Retinal pigment epithelial cell (primary cell): ENCODE results near the gene COL24A1.
"Not testable (repeated sequence)": the region's sequence is repeated elsewhere in the genome, so short reads cannot be mapped to it uniquely, and the experiment has no call there.

Experiments used
- DNase-seq: peaks from one replicate; pipeline ENCODE4 v3.0.0-alpha.2; 2010; ENCODE audit warnings: low read depth
- H3K4me3 ChIP-seq: 2 replicates; pipeline ENCODE4 v1.5.1; 2011; ENCODE audit warnings: mild to moderate bottlenecking, low read length, control low read depth, moderate library complexity
- CTCF ChIP-seq: conservative IDR thresholded peaks from 2 replicates; pipeline ENCODE4 v1.5.1; 2011; ENCODE audit warnings: low read depth, low read length, control low read depth, inconsistent platforms

COL24A1 gene

GRCh38 chr1:85743814-85744213, 412.8 kb downstream of the COL24A1 start:
- TF ChIP-seq CTCF: no peak
- DNase-seq: no peak
- H3K4me3 ChIP-seq: no peak overlapping the region

GRCh38 chr1:85734931-85735330, 421.6 kb downstream of the COL24A1 start:
- no peak for TF ChIP-seq CTCF
- no peak for DNase-seq
- no peak overlapping the region for H3K4me3 ChIP-seq

DNA sequence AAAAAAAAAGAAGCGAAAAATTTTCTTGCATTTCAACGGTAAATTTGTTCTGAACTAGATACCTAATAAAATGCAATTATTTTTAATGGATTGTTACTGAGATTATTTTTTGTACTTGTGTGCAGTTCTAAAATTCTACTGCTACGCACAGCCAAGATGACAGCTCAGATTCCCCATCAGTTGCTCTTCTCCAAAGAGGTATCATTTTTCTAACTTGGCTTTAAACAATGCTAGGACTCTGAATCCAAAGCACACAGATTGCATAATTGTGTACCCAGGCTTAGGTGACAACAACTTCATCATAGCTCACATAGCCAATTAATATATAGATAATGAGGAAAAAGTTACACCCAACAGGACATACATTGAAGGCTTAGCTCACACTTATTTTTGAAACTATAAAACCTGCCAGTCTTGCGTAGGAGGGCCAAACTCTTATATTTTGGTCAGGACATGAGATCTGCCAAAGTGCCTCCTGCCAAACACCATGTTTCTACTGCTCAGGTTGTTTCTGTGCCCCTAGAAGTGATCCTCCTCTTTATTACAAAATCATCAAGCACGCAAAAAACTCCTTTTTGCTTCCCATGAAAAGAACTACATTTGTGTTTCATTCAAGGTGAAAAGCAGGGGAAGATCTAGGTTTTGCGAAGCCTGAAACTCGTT, 437.8 kb downstream of the COL24A1 start:
- DNase-seq: no peak
- no peak for TF ChIP-seq CTCF
- no peak overlapping the region for H3K4me3 ChIP-seq

GRCh38 chr1:85714418-85715114, 442.0 kb downstream of the COL24A1 start:
- H3K4me3 ChIP-seq, DNase-seq: not testable (repeated sequence)

- peak overlapping the region; percentile 81 for H3K4me3 ChIP-seq
- DNase-seq: no peak
- TF ChIP-seq CTCF: no peak
Observed at GRCh38 chr1:85708829-85709227, 447.7 kb downstream of the COL24A1 start.

GRCh38 chr1:85707990-85708828, 448.4 kb downstream of the COL24A1 start, which contains the start of gene ZNHIT6:
TSS of gene ZNHIT6 (minus strand) at chr1:85708433. CDS start at chr1:85708284, 149 bp downstream.
- peak within 1 kb of the TSS; percentile 81 for H3K4me3 ChIP-seq
- DNase-seq: peak; percentile 93
- peak; percentile 37 for TF ChIP-seq CTCF

GRCh38 chr1:85707267-85707989, 449.1 kb downstream of the COL24A1 start:
- H3K4me3 ChIP-seq: peak overlapping the region; percentile 81
- TF ChIP-seq CTCF: no peak
- no peak for DNase-seq
